Adrenal gland (tissue), 12 donors: ENCODE measurements around the gene DDI2. TPM values are rescaled to one million over a fixed set of nuclear protein-coding genes. Genes with fewer than 3 reads are reported as not detected.

Source experiments
- DNase-seq, 7 donors: peaks; one replicate each; pipeline ENCODE4 v3.0.0-alpha.2; 2019 to 2020
- H3K27ac ChIP-seq, 5 donors: fragments of 200-600 bp; sonication (generic) in 4 of 5; 1 replicate in 3 of 5; 2 replicates in 2 of 5; pipeline versions ENCODE4 v1.5.1 to v1.8.0; 2016 to 2020; ENCODE audit warnings: mild to moderate bottlenecking in 1 of 5
- H3K27me3 ChIP-seq: fragments of 200-600 bp; 2 replicates; pipeline ENCODE4 v1.8.0; 2021
- H3K36me3 ChIP-seq, 2 donors: fragments of 200-600 bp; replicated peaks in 1 of 2; 1 replicate in 1 of 2; 2 replicates in 1 of 2; pipeline versions ENCODE4 v1.5.1 to v1.8.0; 2018 to 2022
- H3K4me1 ChIP-seq, 2 donors: fragments of 200-600 bp; replicated peaks in 1 of 2; 1 replicate in 1 of 2; 2 replicates in 1 of 2; pipeline versions ENCODE4 v1.5.1 to v1.8.0; 2018 to 2021
- H3K4me3 ChIP-seq, 4 donors: fragments of 200-600 bp; sonication (generic) in 3 of 4; one replicate each; pipeline ENCODE4 v1.5.1; 2016 to 2018
- H3K9me3 ChIP-seq, 3 donors: fragments of 200-600 bp; sonication (generic) in 1 of 3; replicated peaks in 1 of 3; 1 replicate in 2 of 3; 2 replicates in 1 of 3; pipeline versions ENCODE4 v1.5.1 to v1.8.0; 2016 to 2021
- CTCF ChIP-seq, 6 experiments: fragments of 450-650 bp in 4 of 6; fragments of 200-600 bp in 2 of 6; sonication (generic) in 1 of 6; IDR thresholded peaks; 1 replicate in 5 of 6; 2 replicates in 1 of 6; pipeline versions ENCODE4 v1.5.1 to v1.8.0; 2016 to 2021; ENCODE audit warnings: antibody characterized with exemption in 6 of 6, mild to moderate bottlenecking in 2 of 6, moderate library complexity in 1 of 6
- POLR2A ChIP-seq, 2 donors: fragments of 450-650 bp; IDR thresholded peaks; one replicate each; pipeline ENCODE4 v1.6.1; 2017; ENCODE audit warnings: antibody characterized with exemption in 2 of 2, mild to moderate bottlenecking in 2 of 2, moderate library complexity in 1 of 2
- WGBS, 4 donors: extraction: QIAGEN DNeasy Blood & Tissue Kit in 2 of 4; methylation state at CpG; one replicate each; pipeline versions ENCODE4 v1.1.5 to v1.1.7; 2013 to 2017; 5-methylcytosine and 5-hydroxymethylcytosine counted together
- intact Hi-C, 2 donors: fragments of 100-400 bp; cut with DNase I; formaldehyde crosslinking; loops; one replicate each; pipeline versions ENCODE4 v1.14.1 to v1.15.0; 2022 to 2023
- polyA plus RNA-seq, 3 donors: library from polyadenylated mRNA; stranded (reverse); fragments of 200-250 nt in 2 of 3; fragments of 350-450 nt in 1 of 3; fragmentation: Illumina TruSeq in 1 of 3; extraction: RNeasy Lipid Tissue Mini Kit (QIAGEN cat#74804) in 1 of 3; gene quantifications; one replicate each; pipeline ENCODE4 v1.2.3, GENCODE V29; 2013 to 2014
- total RNA-seq, 9 donors: library from RNA; depleted of rRNA in 4 of 9; stranded (reverse); fragments of >200 nt in 4 of 9; fragments of 120-200 nt in 1 of 9; fragmentation: NEBNext Ultra II Directional in 1 of 9; extraction: Animal tissue kit (Norgen Biotek cat#: 25700) in 1 of 9; gene quantifications; one replicate each; pipeline versions ENCODE4 v1.1.0 to v1.2.4, GENCODE V29; 2013 to 2023
- donor health status: healthy with polysubstance abuse.
- donor health status: Bipolar disorder and iron deficiency.
- donor health status: DM: yes; HTN: yes; CAD: no.
- donor health status: DM: no; HTN: no; CAD: no.
- donor health status: DM: no; HTN: no; CAD: no.
- donor health status: DM: yes; HTN: yes; CAD: no.

Gene DDI2
- total and polyA plus RNA-seq, 12 donors = 5.3 to 46.3 (median 27.2) TPM

- Histone ChIP-seq H3K4me1 (no peaks in the 10 kb centered on the region), H3K36me3 (peaks cover 0 to 26% of the 10 kb centered on the region in 2 donors), H3K9me3 (no peaks in the 10 kb centered on the region), H3K27ac (no peak overlapping the region), H3K27me3 (no peaks in the 10 kb centered on the region), H3K4me3 (no peak overlapping the region)
- intact Hi-C loops = no loop called here
- TF ChIP-seq POLR2A (IDR thresholded peaks at IDR 0.05) = no peak
- no peak for TF ChIP-seq CTCF (IDR thresholded peaks at IDR 0.05)
- no peak for DNase-seq
Measured at GRCh38 chr1:15571266-15571665, 46.0 kb upstream of the DDI2 start.

- WGBS, 4 donors = 84 to 91% (median 89%) methylated on average over 9 of the region's 9 CpGs
- H3K36me3 ChIP-seq = peaks cover 0 to 4% of the 10 kb centered on the region in 2 donors
- H3K4me1 ChIP-seq = no peaks in the 10 kb centered on the region
- H3K27me3 ChIP-seq = no peaks in the 10 kb centered on the region
- H3K27ac ChIP-seq = no peak overlapping the region
- TF ChIP-seq POLR2A (IDR thresholded peaks at IDR 0.05) = no peak
- no peak for TF ChIP-seq CTCF (IDR thresholded peaks at IDR 0.05)
- intact Hi-C loops = no loop called here
- DNase-seq = no peak
- no peaks in the 10 kb centered on the region for H3K9me3 ChIP-seq
- H3K4me3 ChIP-seq = no peak overlapping the region
Measured at GRCh38 chr1:15573477-15573876, 43.8 kb upstream of the DDI2 start.

DNA sequence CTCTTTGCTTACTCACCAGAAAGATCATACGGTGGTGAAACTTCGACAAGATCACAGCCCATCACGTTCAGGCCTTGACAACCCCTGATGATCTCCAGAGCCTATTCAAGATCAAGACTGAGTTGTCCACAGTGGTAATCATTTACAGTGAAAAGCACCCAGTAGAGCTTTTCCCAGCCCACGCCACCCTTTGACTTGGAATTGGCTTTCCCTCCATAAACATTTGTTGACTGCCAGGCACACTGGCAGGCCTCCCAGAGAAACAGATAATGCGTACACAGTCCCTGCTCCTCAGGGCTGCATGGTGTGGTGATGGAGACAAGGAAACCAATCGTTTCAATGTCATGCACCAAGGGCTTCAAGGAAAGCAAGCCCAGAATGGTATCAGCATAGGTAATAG lies 42.5 kb upstream of the DDI2 start:
- H3K9me3 ChIP-seq = no peaks in the 10 kb centered on the region
- no peak overlapping the region for H3K27ac ChIP-seq
- 72 to 84% (median 77%) methylated on average over 5 to 6 of the region's 6 CpGs for WGBS, 4 donors
- no peak overlapping the region for H3K4me3 ChIP-seq
- intact Hi-C loops = no loop called here
- no peaks in the 10 kb centered on the region for H3K4me1 ChIP-seq
- TF ChIP-seq CTCF (IDR thresholded peaks at IDR 0.05) (no peak), POLR2A (IDR thresholded peaks at IDR 0.05) (no peak)
- DNase-seq = no peak
- no peaks in the 10 kb centered on the region for H3K27me3 ChIP-seq
- H3K36me3 ChIP-seq = no peaks in the 10 kb centered on the region

DNA sequence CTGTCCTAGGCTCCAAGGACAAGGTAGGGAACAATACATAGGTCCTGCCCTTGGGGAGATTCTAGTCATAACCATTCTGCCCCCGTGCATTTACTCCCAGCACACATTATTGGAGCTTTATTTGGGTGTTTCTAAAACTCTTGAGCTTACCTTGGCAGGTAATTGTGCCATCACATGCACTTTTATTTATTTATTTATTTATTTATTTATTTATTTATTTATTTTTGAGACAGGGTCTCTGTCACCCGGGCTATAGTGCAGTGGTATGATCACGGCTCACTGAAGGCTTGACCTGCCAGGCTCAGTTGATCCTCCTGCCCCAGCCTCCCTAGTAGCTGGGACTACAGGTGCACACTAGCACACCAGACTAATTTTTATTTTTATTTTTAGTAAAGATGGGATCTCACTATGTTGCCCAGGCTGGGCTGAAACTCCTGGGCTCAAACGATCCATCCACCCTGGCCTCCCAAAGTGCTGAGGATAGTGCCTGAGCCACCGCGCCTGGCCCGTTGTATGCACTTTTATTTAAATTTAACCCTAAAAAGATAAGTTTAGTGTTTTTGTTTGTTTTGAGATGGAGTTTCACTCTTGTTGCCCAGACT lies 41.6 kb upstream of the DDI2 start:
- DNase-seq = no peak
- 93 to 97% (median 96%) methylated on average over 7 of the region's 7 CpGs for WGBS, 4 donors
- H3K4me1 ChIP-seq = no peaks in the 10 kb centered on the region
- no peaks in the 10 kb centered on the region for H3K9me3 ChIP-seq
- intact Hi-C loops = no loop called here
- no peak overlapping the region for H3K4me3 ChIP-seq
- no peak for TF ChIP-seq CTCF (IDR thresholded peaks at IDR 0.05)
- no peak for TF ChIP-seq POLR2A (IDR thresholded peaks at IDR 0.05)
- H3K36me3 ChIP-seq = no peaks in the 10 kb centered on the region
- H3K27ac ChIP-seq = no peak overlapping the region
- no peaks in the 10 kb centered on the region for H3K27me3 ChIP-seq
